Measurements from ENCODE around the gene HMG20B. TPM values are rescaled to one million over a fixed set of nuclear protein-coding genes. Genes with fewer than 3 reads are reported as not detected.

HMG20B gene
- total and polyA plus RNA-seq, 2 donors = 30.6 to 109 TPM

DNA sequence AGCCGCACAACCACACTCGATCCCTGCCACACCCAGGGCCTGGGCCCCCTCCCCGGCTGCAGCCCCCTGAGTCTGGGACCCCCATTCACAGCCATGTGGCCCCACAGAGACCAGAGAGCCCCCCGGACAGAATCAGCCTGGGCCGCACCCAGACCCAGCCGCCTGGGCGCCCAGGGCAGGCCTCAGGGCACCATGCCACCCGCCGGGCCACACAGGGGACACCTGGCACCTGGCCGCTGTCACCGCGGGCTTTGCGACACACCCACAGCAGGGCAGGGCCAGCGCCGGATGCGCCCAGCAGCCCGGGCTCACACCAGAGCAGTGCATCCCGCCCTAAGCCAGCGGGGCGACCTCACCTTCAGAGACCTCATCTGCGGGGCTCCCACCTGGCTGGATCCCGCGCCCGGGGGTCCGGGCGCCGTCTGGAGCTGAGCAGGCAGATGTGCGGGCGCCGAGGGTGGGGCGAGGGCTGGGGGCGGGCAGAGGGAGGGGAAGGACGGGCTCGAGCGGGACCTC is 33.5 kb downstream of the HMG20B start:
- Histone ChIP-seq H3K4me1 (ENCODE audit: insufficient read depth) (no peaks in the 10 kb centered on the region), H3K36me3 (ENCODE audit: insufficient read depth) (peaks cover 2% of the 10 kb centered on the region), H3K4me3 (ENCODE audit: low read depth, low read length) (peak overlapping the region; percentile 49), H3K27ac (ENCODE audit: low read depth) (no peak overlapping the region)
- DNase-seq (ENCODE audit: extremely low spot score) = no peak
- WGBS = 8% methylated on average over 35 of the region's 35 CpGs

DNA sequence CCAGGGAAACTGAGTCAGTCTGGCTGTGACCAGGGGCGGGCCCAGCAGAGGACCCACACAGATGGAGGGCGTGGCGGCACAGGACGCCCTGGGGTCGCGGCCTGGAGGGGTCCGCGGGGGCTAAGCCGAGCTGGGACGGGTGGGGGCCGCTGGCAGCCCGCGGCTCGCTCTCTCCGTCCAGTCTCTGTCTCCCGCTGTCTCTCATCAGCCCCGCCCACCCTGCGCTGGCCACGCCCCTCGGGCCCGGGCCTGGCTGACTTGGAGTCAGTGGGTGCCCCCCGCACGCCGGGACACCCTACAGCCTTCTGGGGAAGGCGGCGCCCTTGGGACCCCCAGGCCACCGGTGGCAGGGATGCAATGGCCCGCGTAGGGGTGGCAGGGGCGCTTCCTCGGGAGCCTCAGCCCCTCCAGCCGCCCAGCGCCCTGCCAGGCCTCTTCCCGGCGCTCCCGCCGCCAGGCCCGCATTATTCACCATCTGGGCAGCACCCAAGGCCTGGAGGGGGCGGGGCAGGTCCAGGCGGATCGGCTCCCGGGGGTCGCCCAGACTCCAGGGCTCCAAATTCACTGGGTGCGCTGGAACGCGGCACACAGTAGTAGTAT is 34.0 kb downstream of the HMG20B start, which contains the start of gene TBXA2R:
TSS of gene TBXA2R (minus strand) at position 186 of the 600 bp plus-strand sequence. CDS start 6,241 bp downstream, outside the sequence.
- Histone ChIP-seq H3K27ac (ENCODE audit: low read depth) (peak within 1 kb of the TSS; percentile 32), H3K4me1 (ENCODE audit: insufficient read depth) (no peaks in the 10 kb centered on the region), H3K36me3 (ENCODE audit: insufficient read depth) (peaks cover 2% of the 10 kb centered on the region), H3K4me3 (ENCODE audit: low read depth, low read length) (peak within 1 kb of the TSS; percentile 49)
- WGBS = 2% methylated on average over 46 of the region's 46 CpGs
- no peak for DNase-seq (ENCODE audit: extremely low spot score)

DNA sequence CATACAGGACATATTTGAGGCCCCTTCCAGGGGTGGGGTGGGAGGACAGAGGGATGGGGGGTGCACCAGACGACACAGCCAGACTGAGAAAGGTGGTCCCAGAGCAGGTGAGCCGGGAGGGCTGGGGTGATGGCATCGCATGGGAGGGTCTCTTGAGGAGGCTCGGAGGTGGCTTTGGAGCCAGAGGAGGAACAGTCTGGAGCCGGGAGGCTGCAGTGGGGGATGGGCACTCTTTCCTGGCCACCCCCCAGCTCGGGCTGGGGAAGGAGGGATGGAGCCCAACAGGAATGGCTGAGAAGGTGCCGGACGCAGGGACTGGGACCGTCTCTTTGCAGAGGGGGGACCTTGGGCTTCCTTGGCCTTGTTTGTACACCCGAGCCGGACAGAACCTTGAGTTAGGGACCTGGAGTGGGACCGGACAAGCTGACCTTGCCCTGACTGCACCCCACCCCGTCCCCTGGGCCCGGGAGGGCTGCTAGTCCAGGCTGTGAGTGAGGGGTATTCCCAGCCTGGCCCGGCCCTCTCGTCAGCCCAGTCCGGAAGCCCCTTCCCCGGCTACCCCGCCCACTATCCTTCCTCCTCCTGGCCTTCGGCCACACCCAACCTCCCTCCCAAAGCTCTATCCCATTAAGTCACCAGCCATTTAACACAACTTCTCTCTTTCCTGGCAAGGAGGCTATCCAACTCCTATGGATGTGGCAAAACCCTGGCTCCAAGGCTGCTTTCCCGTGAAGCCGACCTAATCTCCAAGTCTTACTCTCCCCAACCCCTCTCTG is 34.7 kb downstream of the HMG20B start:
- H3K4me1 ChIP-seq (ENCODE audit: insufficient read depth) = no peaks in the 10 kb centered on the region
- WGBS = 24% methylated on average over 22 of the region's 22 CpGs
- peak overlapping the region; percentile 49 for H3K4me3 ChIP-seq (ENCODE audit: low read depth, low read length)
- no peak for DNase-seq (ENCODE audit: extremely low spot score)
- H3K36me3 ChIP-seq (ENCODE audit: insufficient read depth) = peaks cover 2% of the 10 kb centered on the region
- peak overlapping the region; percentile 32 for H3K27ac ChIP-seq (ENCODE audit: low read depth)

- Histone ChIP-seq H3K36me3 (ENCODE audit: insufficient read depth) (peaks cover 2% of the 10 kb centered on the region), H3K4me1 (ENCODE audit: insufficient read depth) (no peaks in the 10 kb centered on the region), H3K27ac (ENCODE audit: low read depth) (no peak overlapping the region), H3K4me3 (ENCODE audit: low read depth, low read length) (no peak overlapping the region)
- DNase-seq (ENCODE audit: extremely low spot score) = no peak
- 62% methylated on average over 3 of the region's 3 CpGs for WGBS
These were observed 35.4 kb downstream of the HMG20B start for GRCh38 chr19:3608079-3608641.

DNA sequence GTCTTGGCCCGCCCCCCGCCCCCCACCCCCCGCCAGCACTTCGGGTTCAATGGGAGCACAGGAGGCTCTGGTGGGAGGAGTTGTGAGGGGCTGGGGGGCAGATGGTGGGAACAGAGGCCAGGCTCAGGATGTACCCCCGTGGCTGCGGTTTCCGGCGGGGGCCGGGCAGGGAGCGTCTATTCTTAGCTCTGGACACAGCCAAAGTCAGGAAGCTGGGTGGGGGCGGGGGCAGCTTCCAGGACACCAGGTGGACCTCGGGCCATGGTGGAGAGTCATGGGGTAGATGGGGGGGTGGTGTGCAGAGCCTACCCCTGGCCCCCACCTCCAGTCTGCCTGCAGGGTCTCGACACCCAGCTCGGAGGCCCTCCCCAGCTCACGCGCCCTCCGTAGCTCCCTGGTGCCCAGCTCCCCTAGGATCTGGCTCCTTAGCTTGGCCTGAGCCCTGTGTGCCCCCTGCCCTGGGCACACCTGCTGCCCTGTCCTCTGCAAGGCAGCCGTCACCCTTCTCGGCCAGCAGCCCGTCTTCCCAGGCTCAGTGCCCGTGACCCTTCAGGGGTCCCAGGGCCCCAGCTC is 36.1 kb downstream of the HMG20B start:
- peaks cover 2% of the 10 kb centered on the region for H3K36me3 ChIP-seq (ENCODE audit: insufficient read depth)
- no peaks in the 10 kb centered on the region for H3K4me1 ChIP-seq (ENCODE audit: insufficient read depth)
- 58% methylated on average over 21 of the region's 21 CpGs for WGBS
- no peak overlapping the region for H3K4me3 ChIP-seq (ENCODE audit: low read depth, low read length)
- no peak for DNase-seq (ENCODE audit: extremely low spot score)
- H3K27ac ChIP-seq (ENCODE audit: low read depth) = no peak overlapping the region

- no peak for DNase-seq (ENCODE audit: extremely low spot score)
- Histone ChIP-seq H3K4me1 (ENCODE audit: insufficient read depth) (no peaks in the 10 kb centered on the region), H3K36me3 (ENCODE audit: insufficient read depth) (peaks cover 2% of the 10 kb centered on the region), H3K27ac (ENCODE audit: low read depth) (no peak overlapping the region), H3K4me3 (ENCODE audit: low read depth, low read length) (no peak overlapping the region)
- 79% methylated on average over 24 of the region's 24 CpGs for WGBS
These were observed 37.3 kb downstream of the HMG20B start for GRCh38 chr19:3609779-3610719.

DNA sequence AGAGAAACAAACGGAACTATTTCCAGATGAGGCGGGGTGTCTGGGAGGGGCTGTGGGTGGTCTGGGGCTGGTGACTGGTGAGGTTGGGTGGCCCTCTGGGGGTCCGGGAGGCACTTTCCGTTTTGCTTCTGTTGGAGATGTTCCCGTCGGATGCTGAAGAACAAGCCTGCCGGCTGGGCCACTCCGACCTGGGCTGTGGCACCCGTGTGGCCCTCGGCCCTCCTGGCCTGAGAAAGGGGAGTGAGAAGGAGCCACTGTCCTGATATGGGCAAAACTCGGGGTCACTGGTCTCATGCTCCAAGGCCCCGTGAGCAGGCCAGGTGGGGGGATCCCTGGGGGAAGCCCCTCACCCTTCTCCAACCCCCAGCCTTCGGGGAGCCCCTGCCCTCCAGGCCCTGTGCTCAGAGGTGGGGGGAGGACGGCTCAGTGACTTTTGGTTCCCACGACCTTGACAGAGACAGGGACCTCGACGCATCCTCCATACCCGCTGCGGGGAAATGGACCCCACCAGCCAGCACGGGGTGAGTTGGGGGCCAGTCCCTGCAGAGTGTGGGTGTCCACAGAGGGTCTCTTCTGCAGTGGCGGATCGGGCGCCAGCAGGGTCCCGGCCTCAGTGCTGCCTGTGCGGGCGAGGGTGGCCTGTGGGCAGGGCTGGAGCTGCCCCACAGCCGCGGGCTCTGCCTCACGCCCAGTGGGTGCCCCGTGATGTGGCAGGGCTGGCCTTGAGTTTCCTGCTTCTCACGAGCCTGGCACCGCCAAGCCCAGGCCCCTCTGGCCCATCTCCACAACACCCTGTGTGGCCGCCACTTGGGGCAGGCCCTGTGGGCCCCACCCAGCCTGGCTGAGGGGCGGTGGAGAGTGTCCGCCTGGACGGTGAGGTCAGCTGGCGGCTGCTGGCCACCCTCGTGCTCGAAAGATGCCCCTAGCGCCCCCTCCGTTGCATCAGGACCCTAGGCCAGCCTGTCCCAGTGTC is 38.3 kb downstream of the HMG20B start:
- no peak for DNase-seq (ENCODE audit: extremely low spot score)

DNA sequence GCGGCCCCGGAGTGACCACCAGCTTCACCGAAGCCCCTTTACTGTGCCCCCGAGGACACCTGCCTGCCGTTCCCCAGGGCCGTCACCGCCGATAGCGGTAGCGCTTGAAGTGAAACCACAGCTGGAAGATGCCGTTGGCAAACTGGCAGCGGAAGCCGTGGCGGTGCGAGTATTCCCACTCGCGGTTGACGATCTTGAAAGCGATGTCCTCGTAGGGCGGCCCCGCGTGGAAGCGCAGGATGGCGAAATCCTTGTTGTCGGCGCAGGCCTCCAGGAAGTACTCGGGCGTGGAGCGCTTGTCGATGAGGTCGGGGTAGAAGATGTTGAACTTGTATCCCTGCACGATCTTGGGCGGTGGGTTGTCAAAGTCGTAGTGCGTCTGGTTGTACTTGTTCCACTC is 39.1 kb downstream of the HMG20B start:
- H3K4me1 ChIP-seq (ENCODE audit: insufficient read depth) = no peaks in the 10 kb centered on the region
- 97% methylated on average over 36 of the region's 36 CpGs for WGBS
- H3K4me3 ChIP-seq (ENCODE audit: low read depth, low read length) = no peak overlapping the region
- H3K27ac ChIP-seq (ENCODE audit: low read depth) = no peak overlapping the region
- DNase-seq (ENCODE audit: extremely low spot score) = no peak
- peaks cover 2% of the 10 kb centered on the region for H3K36me3 ChIP-seq (ENCODE audit: insufficient read depth)

More for the DNA sequence above, 38.3 kb downstream of the HMG20B start:
- no peak overlapping the region for H3K27ac ChIP-seq (ENCODE audit: low read depth)
- no peaks in the 10 kb centered on the region for H3K4me1 ChIP-seq (ENCODE audit: insufficient read depth)
- no peak overlapping the region for H3K4me3 ChIP-seq (ENCODE audit: low read depth, low read length)
- WGBS = 90% methylated on average over 41 of the region's 41 CpGs
- peaks cover 2% of the 10 kb centered on the region for H3K36me3 ChIP-seq (ENCODE audit: insufficient read depth)

GRCh38 chr19:3612330-3612729 is 39.6 kb downstream of the HMG20B start:
- no peak overlapping the region for H3K4me3 ChIP-seq (ENCODE audit: low read depth, low read length)
- no peaks in the 10 kb centered on the region for H3K4me1 ChIP-seq (ENCODE audit: insufficient read depth)
- DNase-seq (ENCODE audit: extremely low spot score) = no peak
- H3K36me3 ChIP-seq (ENCODE audit: insufficient read depth) = peaks cover 2% of the 10 kb centered on the region
- WGBS = 97% methylated on average over 33 of the region's 33 CpGs
- H3K27ac ChIP-seq (ENCODE audit: low read depth) = no peak overlapping the region

GRCh38 chr19:3612901-3613741 is 40.4 kb downstream of the HMG20B start:
- Histone ChIP-seq H3K36me3 (ENCODE audit: insufficient read depth) (peaks cover 2% of the 10 kb centered on the region), H3K4me3 (ENCODE audit: low read depth, low read length) (no peak overlapping the region), H3K27ac (ENCODE audit: low read depth) (no peak overlapping the region), H3K4me1 (ENCODE audit: insufficient read depth) (no peaks in the 10 kb centered on the region)
- WGBS = 83% methylated on average over 79 of the region's 79 CpGs
- DNase-seq (ENCODE audit: extremely low spot score) = no peak

GRCh38 chr19:3613818-3614661 is 41.3 kb downstream of the HMG20B start:
- DNase-seq (ENCODE audit: extremely low spot score) = no peak
- Histone ChIP-seq H3K27ac (ENCODE audit: low read depth) (no peak overlapping the region), H3K4me1 (ENCODE audit: insufficient read depth) (no peaks in the 10 kb centered on the region), H3K4me3 (ENCODE audit: low read depth, low read length) (no peak overlapping the region), H3K36me3 (ENCODE audit: insufficient read depth) (peaks cover 2% of the 10 kb centered on the region)
- WGBS = 79% methylated on average over 39 of the region's 39 CpGs
